Measurements from ENCODE around the gene GTPBP4. TPM values are rescaled to one million over a fixed set of nuclear protein-coding genes. Genes with fewer than 3 reads are reported as not detected.

Gene GTPBP4
- total RNA-seq (2021) = 137 and 163 TPM in 2 replicates
- percentile 93 among the genes with signal in this experiment for Bru-seq, nascent RNA
- percentile 95 among the genes with signal in this experiment for BruChase-seq, experiment 1, labeled RNA remaining after a 2-hour chase
- percentile 96 among the genes with signal in this experiment for BruChase-seq, experiment 2, labeled RNA remaining after a 6-hour chase
- long read RNA-seq, full-length matches to known transcripts = 358 of 408 reads
- long read RNA-seq, partial matches to known transcripts = 20 of 408 reads
- long read RNA-seq, other reads (novel, unspliced or antisense) = 30 of 408 reads

DNA sequence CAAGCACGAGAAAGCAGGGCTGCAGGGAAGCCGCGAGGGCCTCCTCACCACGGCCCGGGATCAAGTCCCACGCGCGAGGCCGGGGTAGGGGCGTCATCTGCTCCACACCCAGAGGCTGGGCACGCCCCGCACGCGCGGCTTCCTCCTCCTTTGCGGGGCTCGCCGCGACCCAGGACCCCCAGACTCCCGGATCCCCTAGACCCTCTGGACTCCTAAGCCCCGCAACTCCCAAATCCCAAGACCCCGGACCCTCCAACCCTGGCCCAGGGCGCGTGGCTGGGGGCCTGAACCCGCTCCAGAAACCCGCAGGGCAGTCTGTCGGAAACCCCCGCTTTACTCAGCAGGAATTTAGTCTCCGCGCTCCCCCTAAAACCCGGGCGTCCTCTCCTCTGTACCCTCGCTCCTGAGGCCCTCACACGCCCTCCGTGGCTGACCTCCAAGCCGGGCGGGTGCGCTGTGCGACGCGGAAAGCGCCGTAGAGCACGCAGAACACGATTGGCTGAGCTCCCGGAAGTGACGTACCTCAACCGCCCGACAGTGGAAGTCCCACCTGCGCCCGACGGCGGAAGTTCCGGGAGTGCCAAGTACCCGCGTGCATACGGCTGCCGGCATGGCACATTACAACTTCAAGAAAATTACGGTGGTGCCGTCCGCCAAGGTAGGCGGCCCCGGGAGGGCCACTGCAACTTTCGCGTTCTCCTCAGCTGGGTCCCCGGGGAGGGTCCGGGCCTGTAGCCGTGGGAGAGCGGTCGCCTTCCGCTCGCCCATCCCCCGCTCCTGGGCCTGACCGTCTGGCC is at the start of gene GTPBP4:
GTPBP4 (plus strand) TSS at position 565 of the 797 bp plus-strand sequence; CDS start at position 611, 46 bp downstream.
- peaks cover 14% of the 10 kb centered on the region for H3K36me3 ChIP-seq (ENCODE audit: insufficient read depth, low read length, poor library complexity, severe bottlenecking)
- CTCF ChIA-PET = no interaction called here
- BruUV-seq (replicated peaks) = TSS peak; percentile 65

DNA sequence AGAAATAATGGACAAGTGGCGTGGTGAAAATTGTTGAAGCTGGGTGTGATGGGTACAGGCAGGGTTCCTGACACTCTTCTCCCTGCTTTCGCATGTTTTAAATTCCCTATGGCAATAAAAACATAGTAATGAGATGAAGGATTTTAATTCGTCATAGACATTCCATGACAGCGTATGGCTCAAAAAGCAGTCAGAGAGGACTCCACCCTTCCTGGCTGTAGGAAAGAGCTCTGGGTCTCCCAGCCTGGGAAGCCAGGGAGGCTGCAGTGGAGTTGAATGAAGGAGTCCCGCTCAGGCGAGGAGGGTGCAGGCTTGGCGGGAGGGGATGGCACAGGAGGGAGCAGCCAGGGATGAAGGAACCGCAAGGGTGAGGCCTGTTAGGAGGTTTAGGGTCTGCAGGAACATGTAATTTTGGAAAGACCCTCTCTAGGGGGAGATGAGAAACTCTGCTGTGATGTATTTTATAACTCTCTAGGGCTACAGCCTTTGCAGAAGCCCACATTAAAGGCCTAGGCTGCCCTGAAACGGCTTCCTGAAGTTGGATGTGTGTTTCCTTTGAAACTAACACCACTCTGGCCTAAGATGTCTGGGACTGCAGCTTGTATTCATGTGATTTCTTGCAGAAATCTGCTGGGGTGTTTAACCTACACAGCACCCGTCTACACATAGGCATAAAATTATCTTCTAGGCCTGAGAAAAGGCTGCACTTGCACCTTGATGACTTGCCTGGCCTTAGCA is 49.1 kb upstream of the GTPBP4 start:
- Histone ChIP-seq H3K27me3 (replicated peaks; ENCODE audit: insufficient read depth, low read depth, low read length, poor library complexity) (no peaks in the 10 kb centered on the region), H3K36me3 (ENCODE audit: insufficient read depth, low read length, poor library complexity, severe bottlenecking) (no peaks in the 10 kb centered on the region), H3K9me3 (ENCODE audit: low read depth, low read length, poor library complexity, severe bottlenecking) (no peaks in the 10 kb centered on the region), H3K27ac (ENCODE audit: low read depth, low read length, poor library complexity, severe bottlenecking) (no peak overlapping the region), H3K4me1 (ENCODE audit: insufficient read depth, low read length, poor library complexity, severe bottlenecking) (no peaks in the 10 kb centered on the region), H3K4me3 (ENCODE audit: low read depth, low read length, poor library complexity, severe bottlenecking) (no peak overlapping the region)
- POLR2A ChIA-PET (ENCODE audit: low non-redundant PET) = no interaction called here
- DNase-seq (ENCODE audit: low spot score) = no peak
- TF ChIP-seq CTCF (conservative IDR thresholded peaks at IDR 0.05; ENCODE audit: low read depth, low read length) = no peak
- no peak for TF ChIP-seq EZH2 (IDR thresholded peaks at IDR 0.05; ENCODE audit: borderline replicate concordance, low read depth, low read length, poor library complexity, severe bottlenecking)
- CTCF ChIA-PET = no interaction called here
- intact Hi-C loops (cut with micrococcal nuclease; ENCODE audit: unreplicated experiment) = no loop called here
- no TSS peak for BruUV-seq (replicated peaks)

More for the DNA sequence above, at the start of gene GTPBP4:
- Histone ChIP-seq H3K4me1 (ENCODE audit: insufficient read depth, low read length, poor library complexity, severe bottlenecking) (peaks cover 15% of the 10 kb centered on the region), H3K27ac (ENCODE audit: low read depth, low read length, poor library complexity, severe bottlenecking) (peak within 1 kb of the TSS; percentile 89), H3K27me3 (replicated peaks; ENCODE audit: insufficient read depth, low read depth, low read length, poor library complexity) (no peaks in the 10 kb centered on the region), H3K9me3 (ENCODE audit: low read depth, low read length, poor library complexity, severe bottlenecking) (no peaks in the 10 kb centered on the region), H3K4me3 (ENCODE audit: low read depth, low read length, poor library complexity, severe bottlenecking) (peak within 1 kb of the TSS; percentile 91)
- DNase-seq (ENCODE audit: low spot score) = peak; percentile 99
- TF ChIP-seq EZH2 (IDR thresholded peaks at IDR 0.05; ENCODE audit: borderline replicate concordance, low read depth, low read length, poor library complexity, severe bottlenecking) (no peak), CTCF (conservative IDR thresholded peaks at IDR 0.05; ENCODE audit: low read depth, low read length) (peak; percentile 67)
- intact Hi-C loops (cut with micrococcal nuclease; ENCODE audit: unreplicated experiment) = no loop called here
- POLR2A ChIA-PET (ENCODE audit: low non-redundant PET) = no interaction called here

DNA sequence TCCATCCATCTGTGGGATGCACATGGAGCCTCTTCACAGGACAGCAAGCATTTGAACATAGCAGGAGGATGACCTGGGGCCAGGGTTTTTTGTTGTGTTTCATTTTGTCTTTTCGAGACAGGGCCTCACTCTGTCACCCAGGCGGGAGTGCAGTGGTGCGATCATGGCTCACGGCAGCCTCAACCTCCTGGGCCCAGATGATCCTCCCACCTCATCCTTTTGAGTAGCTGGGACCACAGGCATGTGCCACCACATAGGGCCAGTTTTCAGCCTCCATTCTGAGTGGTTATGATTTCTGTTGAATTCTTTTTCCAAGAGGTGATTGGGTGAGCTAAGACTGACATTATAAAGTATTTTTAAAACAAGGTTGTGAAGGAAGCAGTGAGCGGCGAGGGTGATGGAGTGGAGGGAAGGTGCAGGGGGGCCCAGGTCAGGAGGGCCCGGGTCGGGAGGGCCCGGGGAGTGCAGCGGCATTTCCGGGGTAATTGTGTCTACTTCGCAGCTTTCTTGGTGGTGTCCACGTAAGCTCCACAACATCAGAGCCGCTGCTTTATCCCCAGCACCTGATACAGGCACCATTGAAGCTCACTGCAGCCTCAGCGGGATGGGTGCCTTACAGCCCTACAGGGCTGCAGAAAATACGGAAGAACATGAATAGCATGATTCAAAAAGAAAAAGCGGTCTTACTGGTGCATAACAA is 44.8 kb upstream of the GTPBP4 start:
- H3K27ac ChIP-seq (ENCODE audit: low read depth, low read length, poor library complexity, severe bottlenecking) = no peak overlapping the region
- no peak for TF ChIP-seq EZH2 (IDR thresholded peaks at IDR 0.05; ENCODE audit: borderline replicate concordance, low read depth, low read length, poor library complexity, severe bottlenecking)
- TF ChIP-seq CTCF (conservative IDR thresholded peaks at IDR 0.05; ENCODE audit: low read depth, low read length) = no peak
- H3K27me3 ChIP-seq (replicated peaks; ENCODE audit: insufficient read depth, low read depth, low read length, poor library complexity) = no peaks in the 10 kb centered on the region
- no peak for DNase-seq (ENCODE audit: low spot score)
- H3K36me3 ChIP-seq (ENCODE audit: insufficient read depth, low read length, poor library complexity, severe bottlenecking) = no peaks in the 10 kb centered on the region
- intact Hi-C loops (cut with micrococcal nuclease; ENCODE audit: unreplicated experiment) = no loop called here
- POLR2A ChIA-PET (ENCODE audit: low non-redundant PET) = no interaction called here
- CTCF ChIA-PET = no interaction called here
- BruUV-seq (replicated peaks) = no TSS peak
- H3K4me3 ChIP-seq (ENCODE audit: low read depth, low read length, poor library complexity, severe bottlenecking) = no peak overlapping the region
- H3K9me3 ChIP-seq (ENCODE audit: low read depth, low read length, poor library complexity, severe bottlenecking) = no peaks in the 10 kb centered on the region
- no peaks in the 10 kb centered on the region for H3K4me1 ChIP-seq (ENCODE audit: insufficient read depth, low read length, poor library complexity, severe bottlenecking)
